Left renal cortex interstitium (tissue), 4 donors: ENCODE results near the gene PSMG4. TPM values are rescaled to one million over a fixed set of nuclear protein-coding genes. Genes with fewer than 3 reads are reported as not detected.

ENCODE experiments used
- DNase-seq, 4 donors: peaks; one replicate each; pipeline ENCODE4 v3.0.0-alpha.2; 2013; ENCODE audit warnings: low read depth in 4 of 4, low spot score in 2 of 4, missing footprints in 1 of 4
- polyA plus RNA-seq, 4 donors: library from polyadenylated mRNA; unstranded; fragments of 120-200 nt; gene quantifications; one replicate each; pipeline ENCODE4 v1.2.1, GENCODE V29; 2013; ENCODE audit not compliant: insufficient read length in 4 of 4

Gene PSMG4
- polyA plus RNA-seq, 4 donors: 16.2 to 24.0 (median 22.4) TPM

GRCh38 chr6:3250231-3250675 lies 8.5 kb upstream of the PSMG4 start:
- no peak for DNase-seq

DNA sequence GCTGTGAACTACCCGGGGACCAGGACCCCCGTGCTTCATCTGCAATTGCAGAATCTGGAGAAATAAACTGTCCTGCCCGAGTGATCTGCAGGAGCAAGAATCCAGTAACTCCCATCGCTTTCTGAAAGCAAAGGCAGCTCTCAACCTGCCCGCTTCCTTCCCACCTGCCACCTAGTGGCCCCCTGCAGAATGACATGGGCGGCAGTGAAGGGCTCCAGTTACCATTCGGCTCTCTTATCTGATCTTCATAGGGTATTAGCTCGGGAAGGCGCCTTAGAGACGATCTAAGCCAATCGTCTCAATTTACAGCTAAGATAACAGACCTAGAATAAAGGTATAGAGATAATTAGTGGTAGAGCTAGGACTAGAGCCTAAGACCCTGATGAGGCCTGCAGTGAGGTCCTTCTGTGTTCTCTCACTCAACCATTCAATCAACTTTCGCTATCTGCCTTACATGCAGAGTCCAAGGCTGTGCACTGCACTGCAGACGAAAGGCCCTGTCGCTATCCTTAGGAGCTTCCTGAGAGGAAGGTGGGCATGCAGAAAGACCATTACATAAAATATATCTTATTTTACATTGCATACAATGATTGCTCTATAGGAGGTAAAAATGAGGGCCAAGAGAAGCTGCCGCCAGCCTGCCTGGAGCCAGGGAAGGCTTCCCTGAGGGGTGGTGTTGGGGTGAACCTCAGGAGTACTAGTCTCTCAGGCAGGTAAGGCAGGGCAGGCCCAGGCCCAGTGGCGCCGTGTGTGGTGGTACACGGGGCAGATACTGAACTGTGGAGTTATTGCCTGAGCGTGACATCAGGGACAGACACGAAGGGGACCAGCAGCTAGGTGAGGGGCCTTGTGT lies 7.1 kb upstream of the PSMG4 start:
- DNase-seq: peak in 2 of 4 donors; percentile 50 to 82

GRCh38 chr6:3252369-3252768 lies 6.4 kb upstream of the PSMG4 start:
- DNase-seq: no peak

GRCh38 chr6:3252861-3253596 lies 5.7 kb upstream of the PSMG4 start:
- no peak for DNase-seq

GRCh38 chr6:3253597-3253961 lies 5.2 kb upstream of the PSMG4 start:
- DNase-seq: no peak

DNA sequence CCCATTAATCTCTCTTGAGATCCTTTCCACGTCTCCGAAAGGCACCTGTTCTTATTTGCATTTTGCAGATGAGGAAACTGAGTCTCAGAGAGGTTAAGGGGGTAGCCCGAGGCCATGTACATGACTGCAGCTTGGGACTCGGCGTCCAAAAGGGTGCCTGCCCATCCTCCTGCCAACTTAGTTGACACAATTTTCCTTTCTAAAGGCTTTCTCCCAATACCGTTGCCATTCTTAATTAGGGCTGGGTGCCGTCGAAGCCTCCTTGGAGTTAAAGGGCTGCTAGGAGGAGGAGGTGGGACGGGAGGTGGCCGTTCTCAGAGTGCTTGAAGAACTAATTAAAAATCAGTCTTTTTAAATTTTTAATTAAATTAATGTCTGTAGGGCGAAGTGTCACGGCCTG lies 546 bp upstream of the PSMG4 start:
- no peak for DNase-seq

GRCh38 chr6:3259491-3259958 lies 778 bp downstream of the PSMG4 start:
- DNase-seq: peak in 1 of 4 donors; percentile 27

DNA sequence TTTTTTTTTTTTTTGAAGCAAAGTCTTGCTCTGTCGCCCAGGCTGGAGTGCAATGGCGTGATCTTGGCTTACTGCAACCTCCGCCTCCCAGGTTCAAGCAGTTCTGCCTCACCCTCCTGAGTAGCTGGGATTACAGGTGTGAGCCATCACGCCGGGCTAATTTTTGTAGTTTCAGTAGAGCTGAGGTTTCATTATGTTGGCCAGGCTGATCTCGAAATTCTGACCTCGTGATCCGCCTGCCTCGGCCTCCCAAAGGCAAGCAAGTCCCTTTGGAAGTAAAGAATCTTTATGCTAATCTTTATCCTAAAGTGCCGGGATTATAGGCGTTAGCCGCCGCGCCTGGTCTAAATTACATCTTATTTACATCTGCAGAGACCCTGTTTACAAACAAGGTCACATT lies 1.5 kb downstream of the PSMG4 start:
- no peak for DNase-seq

GRCh38 chr6:3260772-3261517 lies 2.2 kb downstream of the PSMG4 start:
- DNase-seq: no peak

GRCh38 chr6:3261518-3261820 lies 2.7 kb downstream of the PSMG4 start:
- DNase-seq: no peak

DNA sequence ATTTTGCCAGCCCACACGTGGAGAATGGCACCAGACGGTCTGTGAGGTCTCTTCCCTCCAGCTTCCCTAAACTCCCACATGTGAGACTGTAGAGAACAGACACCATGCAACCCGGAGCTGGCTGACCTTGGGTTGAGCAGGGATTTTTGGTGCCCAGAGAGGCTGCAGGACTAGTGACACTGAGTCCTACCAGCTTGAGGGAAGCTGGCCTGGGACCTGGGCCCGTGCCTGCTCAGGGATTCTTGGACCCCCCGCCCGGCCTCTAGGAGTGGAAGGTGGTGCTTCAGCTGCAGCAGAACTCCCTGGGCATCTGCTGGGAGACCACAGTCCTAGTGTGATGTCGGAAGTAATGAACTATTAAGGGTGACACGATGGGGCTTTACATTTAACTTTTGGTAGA lies 3.2 kb downstream of the PSMG4 start:
- no peak for DNase-seq

GRCh38 chr6:3263096-3263495 lies 4.3 kb downstream of the PSMG4 start:
- DNase-seq: no peak

DNA sequence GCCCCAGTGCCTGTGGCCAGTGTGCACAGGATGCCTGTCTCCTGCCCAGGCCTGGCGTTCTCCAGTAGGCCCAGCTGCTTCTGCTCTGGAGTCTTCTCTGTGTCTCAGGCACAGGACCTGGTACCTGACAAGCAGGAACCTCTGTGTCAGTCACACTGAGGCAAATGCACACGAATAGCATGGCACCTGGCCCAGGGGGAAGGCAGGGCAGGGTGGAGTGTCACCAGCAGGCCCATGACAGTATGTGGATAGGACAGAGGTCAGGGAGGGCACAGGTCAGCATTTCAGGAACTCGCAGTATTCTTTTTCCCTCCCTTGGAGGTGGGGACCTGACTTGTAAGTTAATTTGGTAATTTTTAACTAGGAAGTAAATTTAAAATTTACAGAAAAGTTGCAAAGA lies 5.6 kb downstream of the PSMG4 start:
- DNase-seq: no peak

DNA sequence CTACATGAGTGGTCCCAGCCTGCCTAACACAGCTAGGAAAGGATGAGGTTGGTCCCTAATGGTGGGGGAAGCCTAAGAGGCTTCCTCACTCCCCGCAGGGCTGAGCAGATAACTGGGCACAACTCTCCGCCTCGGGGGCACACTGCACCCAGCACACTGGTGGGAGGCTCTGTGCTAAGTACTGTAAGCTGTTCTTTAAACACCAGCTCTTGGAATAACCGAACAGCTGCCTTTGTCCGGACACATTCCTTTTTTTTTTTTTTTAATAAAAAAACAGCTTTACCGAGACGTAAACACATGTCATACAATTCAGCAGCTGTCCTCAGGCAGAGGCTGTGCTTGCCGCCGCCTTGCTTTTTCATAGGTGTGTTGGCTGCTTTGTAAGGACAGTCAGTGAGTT lies 6.9 kb downstream of the PSMG4 start:
- DNase-seq: no peak

GRCh38 chr6:3266170-3266569 lies 7.4 kb downstream of the PSMG4 start:
- no peak for DNase-seq

GRCh38 chr6:3267162-3267561 lies 8.4 kb downstream of the PSMG4 start:
- DNase-seq: no peak

DNA sequence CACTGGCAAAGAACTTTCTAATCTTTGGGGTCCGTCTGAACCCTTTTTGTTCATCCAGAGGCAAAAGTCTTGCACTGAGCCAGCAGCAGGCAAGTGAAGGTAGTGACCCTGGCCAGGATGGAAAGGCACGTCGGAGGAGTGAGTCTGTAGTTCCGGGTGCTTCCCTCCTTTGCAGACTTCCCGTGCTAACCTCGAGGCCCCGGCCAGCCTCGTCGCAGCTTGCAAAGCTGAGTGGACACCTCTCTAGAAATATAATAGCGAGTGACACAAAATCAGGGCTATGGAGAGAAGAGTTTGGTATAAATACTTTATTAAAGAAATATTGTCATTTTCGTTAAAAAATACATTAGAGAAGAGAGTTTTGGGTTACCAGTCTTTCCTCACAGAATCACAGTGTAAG lies 9.9 kb downstream of the PSMG4 start:
- no peak for DNase-seq

DNA sequence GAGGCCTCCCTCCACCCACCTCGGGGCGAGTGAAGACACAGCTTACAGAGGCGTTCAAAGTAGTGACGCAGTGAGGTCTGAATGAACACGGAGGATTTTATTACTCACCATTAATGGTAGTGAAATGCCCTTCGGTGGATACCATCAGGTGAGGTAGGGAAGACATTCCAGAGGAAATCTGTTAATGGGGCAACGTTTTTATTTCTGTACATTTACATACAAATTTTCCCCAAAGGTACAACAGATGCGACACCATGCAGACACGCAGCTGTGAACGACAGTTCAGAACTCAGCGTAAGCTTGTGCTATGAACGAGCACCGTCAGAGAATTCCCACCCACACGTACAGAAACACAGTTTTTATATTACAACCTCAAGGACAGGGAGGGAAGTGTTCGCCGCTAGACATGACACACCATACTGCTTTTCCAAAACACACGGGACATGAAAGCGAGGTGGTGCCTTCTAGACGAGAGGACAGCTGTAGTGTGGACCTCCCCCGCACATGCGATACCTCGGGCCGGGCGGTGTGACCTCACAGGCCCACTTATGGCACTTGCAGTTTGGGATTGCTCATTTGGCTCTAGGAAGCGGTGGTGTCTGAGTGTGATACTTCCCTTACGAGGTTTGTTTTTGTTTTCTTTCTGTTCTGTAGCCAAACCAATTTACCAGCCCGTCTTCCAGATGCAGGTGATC lies 10.7 kb downstream of the PSMG4 start:
- no peak for DNase-seq

- no peak for DNase-seq
Measured at GRCh38 chr6:3270258-3270657, 11.5 kb downstream of the PSMG4 start.

DNA sequence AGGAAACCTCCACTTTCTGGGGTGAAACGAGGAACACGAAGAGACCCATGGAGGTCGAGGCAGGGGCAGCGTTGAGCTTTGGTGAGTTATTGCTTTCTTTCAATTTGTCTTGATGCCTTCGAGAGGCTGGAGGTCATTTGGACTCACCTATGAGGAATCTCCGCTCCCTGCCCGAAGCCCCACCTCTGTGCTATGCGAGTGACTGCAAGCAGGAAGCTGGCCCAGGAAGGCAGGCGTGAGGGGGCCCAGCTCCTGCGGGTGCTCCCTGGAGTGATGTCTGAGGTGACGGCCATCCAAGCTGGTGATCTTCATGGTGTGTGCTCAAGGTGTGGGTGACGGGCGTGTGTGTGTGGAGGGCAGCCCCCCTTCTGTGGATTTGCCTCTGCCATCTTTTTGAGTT lies 13.0 kb downstream of the PSMG4 start:
- DNase-seq: no peak
